GM12878 (cell line): ENCODE measurements around the gene PI16. TPM values are rescaled to one million over a fixed set of nuclear protein-coding genes. Genes with fewer than 3 reads are reported as not detected.

ENCODE experiments used
- BCL11A ChIP-seq: IDR thresholded peaks from 2 replicates; pipeline ENCODE4 v1.6.1; 2011; ENCODE audit warnings: low read depth, low read length
- MYC ChIP-seq: IDR thresholded peaks from 2 replicates; pipeline ENCODE4 v1.6.1; 2011; ENCODE audit warnings: mild to moderate bottlenecking, low read length, moderate library complexity, inconsistent platforms; ENCODE audit not compliant: insufficient read depth, insufficient replicate concordance, insufficient read length, severe bottlenecking
- PKNOX1 ChIP-seq: fragments of 450-650 bp; IDR thresholded peaks from 2 replicates; pipeline ENCODE4 v1.6.1; 2016; ENCODE audit warnings: mild to moderate bottlenecking
- SMARCA5 ChIP-seq: fragments of 450-650 bp; IDR thresholded peaks from 2 replicates; pipeline ENCODE4 v1.6.1; 2017; ENCODE audit warnings: mild to moderate bottlenecking
- SUZ12 ChIP-seq: fragments of 200-600 bp; sonication (generic); IDR thresholded peaks from one replicate; pipeline ENCODE4 v1.6.1; 2018; ENCODE audit warnings: antibody characterized with exemption, mild to moderate bottlenecking; ENCODE audit not compliant: unreplicated experiment
- TCF3 ChIP-seq: IDR thresholded peaks from 2 replicates; pipeline ENCODE4 v1.6.1; 2012; ENCODE audit warnings: low read depth, mild to moderate bottlenecking, low read length, borderline replicate concordance; ENCODE audit not compliant: insufficient read depth
- ZBTB40 ChIP-seq: fragments of 450-650 bp; IDR thresholded peaks from 2 replicates; pipeline ENCODE4 v1.6.1; 2016; ENCODE audit warnings: mild to moderate bottlenecking, moderate library complexity, borderline replicate concordance
- ZNF687 ChIP-seq: fragments of 450-650 bp; IDR thresholded peaks from 2 replicates; pipeline ENCODE4 v1.6.1; 2017; ENCODE audit warnings: mild to moderate bottlenecking, moderate library complexity
- polyA plus RNA-seq, 11 experiments: library from polyadenylated mRNA; depleted of rRNA in 4 of 11; unstranded in 6 of 11; stranded (reverse) in 5 of 11; fragments of >200 nt; fragmentation: Nextera tagmentation in 4 of 11; fragmentation: Illumina TruSeq in 1 of 11; extraction: Ambion mirVana in 4 of 11; extraction: Trizol in 1 of 11; gene quantifications; 1 replicate in 1 of 11; 2 replicates in 10 of 11; pipeline versions ENCODE4 v1.2.1 to v1.2.3, GENCODE V29; 2011 to 2016; ENCODE audit warnings: inconsistent platforms in 2 of 11, missing spikeins in 2 of 11, low read depth in 1 of 11
- total RNA-seq, 4 experiments: library from RNA; depleted of rRNA in 3 of 4; stranded (reverse); fragments of >200 nt in 3 of 4; fragmentation: Illumina TruSeq in 1 of 4; extraction: Trizol in 1 of 4; gene quantifications; 2 replicates each; pipeline versions ENCODE4 v1.2.1 to v1.2.3, GENCODE V29; 2013 to 2021
- TF ChIP-seq, protein P1 (sequence below): IDR thresholded peaks from 2 replicates; pipeline ENCODE4 v1.6.1; 2012; ENCODE audit warnings: mild to moderate bottlenecking, low read depth, low read length

The PI16 gene
- total and polyA plus RNA-seq, 10 of the 15 experiments (the other 5 are each of a cell fraction or from before 2014, with no cell fraction given): 0.08 to 0.12 TPM; not detected in 8

GRCh38 chr6:37007340-37008043, 53.0 kb downstream of the PI16 start (continued):
- TF ChIP-seq PKNOX1: no peak
- TF ChIP-seq MYC: no peak
- TF ChIP-seq SUZ12: no peak
- TF ChIP-seq ZBTB40: 0 out of 2 replicates have a peak, but pooled peaks have one; percentile 15
- TF ChIP-seq, protein P1, sequence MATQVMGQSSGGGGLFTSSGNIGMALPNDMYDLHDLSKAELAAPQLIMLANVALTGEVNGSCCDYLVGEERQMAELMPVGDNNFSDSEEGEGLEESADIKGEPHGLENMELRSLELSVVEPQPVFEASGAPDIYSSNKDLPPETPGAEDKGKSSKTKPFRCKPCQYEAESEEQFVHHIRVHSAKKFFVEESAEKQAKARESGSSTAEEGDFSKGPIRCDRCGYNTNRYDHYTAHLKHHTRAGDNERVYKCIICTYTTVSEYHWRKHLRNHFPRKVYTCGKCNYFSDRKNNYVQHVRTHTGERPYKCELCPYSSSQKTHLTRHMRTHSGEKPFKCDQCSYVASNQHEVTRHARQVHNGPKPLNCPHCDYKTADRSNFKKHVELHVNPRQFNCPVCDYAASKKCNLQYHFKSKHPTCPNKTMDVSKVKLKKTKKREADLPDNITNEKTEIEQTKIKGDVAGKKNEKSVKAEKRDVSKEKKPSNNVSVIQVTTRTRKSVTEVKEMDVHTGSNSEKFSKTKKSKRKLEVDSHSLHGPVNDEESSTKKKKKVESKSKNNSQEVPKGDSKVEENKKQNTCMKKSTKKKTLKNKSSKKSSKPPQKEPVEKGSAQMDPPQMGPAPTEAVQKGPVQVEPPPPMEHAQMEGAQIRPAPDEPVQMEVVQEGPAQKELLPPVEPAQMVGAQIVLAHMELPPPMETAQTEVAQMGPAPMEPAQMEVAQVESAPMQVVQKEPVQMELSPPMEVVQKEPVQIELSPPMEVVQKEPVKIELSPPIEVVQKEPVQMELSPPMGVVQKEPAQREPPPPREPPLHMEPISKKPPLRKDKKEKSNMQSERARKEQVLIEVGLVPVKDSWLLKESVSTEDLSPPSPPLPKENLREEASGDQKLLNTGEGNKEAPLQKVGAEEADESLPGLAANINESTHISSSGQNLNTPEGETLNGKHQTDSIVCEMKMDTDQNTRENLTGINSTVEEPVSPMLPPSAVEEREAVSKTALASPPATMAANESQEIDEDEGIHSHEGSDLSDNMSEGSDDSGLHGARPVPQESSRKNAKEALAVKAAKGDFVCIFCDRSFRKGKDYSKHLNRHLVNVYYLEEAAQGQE: peak; percentile 83
- TF ChIP-seq TCF3: no peak
- TF ChIP-seq SMARCA5: peak; percentile 60; the same call in 1 of the 2 replicates
- no peak for TF ChIP-seq BCL11A
- no peak for TF ChIP-seq ZNF687
